PC-9 (cell line): ENCODE data around the gene DYNLL2.
"Not testable (repeated sequence)": the region's sequence is repeated elsewhere in the genome, so short reads cannot be mapped to it uniquely, and the experiment has no call there.

ENCODE experiments used
- CTCF ChIP-seq: fragments of 200-600 bp; sonication (generic); conservative IDR thresholded peaks from 2 replicates; pipeline ENCODE4 v1.6.1; 2017; ENCODE audit warnings: mixed run types, antibody characterized with exemption, mild to moderate bottlenecking, moderate library complexity
- EZH2 ChIP-seq: fragments of 200-600 bp; sonication (generic); IDR thresholded peaks from 2 replicates; pipeline ENCODE4 v1.8.0; 2017; ENCODE audit warnings: antibody characterized with exemption, low read depth

DNA sequence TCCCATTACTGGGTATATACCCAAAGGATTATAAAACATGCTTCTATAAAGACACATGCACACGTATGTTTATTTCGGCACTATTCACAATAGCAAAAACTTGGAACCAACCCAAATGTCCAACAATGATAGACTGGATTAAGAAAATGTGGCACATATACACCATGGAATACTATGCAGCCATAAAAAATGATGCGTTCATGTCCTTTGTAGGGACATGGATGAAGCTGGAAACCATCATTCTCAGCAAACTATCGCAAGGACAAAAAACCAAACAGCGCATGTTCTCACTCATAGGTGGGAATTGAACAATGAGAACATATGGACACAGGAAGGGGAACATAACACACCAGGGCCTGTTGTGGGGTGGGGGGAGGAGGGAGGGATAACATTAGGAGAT lies 49.5 kb downstream of the DYNLL2 start:
- TF ChIP-seq CTCF, EZH2: not testable (repeated sequence)
